OCI-LY1 (cell line): Measurements from ENCODE around the gene COX6A2.

Experiments used
- H2AFZ ChIP-seq: fragments of 200-600 bp; sonication (generic), shearing (Covaris generic); 2 replicates; pipeline ENCODE4 v1.6.0; 2014; ENCODE audit warnings: antibody characterized with exemption, mild to moderate bottlenecking, low read length
- H3F3A ChIP-seq: fragments of 200-600 bp; sonication (generic), shearing (Covaris generic); 2 replicates; pipeline ENCODE4 v1.6.0; 2014; ENCODE audit warnings: mild to moderate bottlenecking, antibody characterized with exemption, low read length, moderate library complexity; ENCODE audit not compliant: insufficient read depth
- H3K27ac ChIP-seq: fragments of 200-600 bp; sonication (generic); 2 replicates; pipeline ENCODE4 v1.5.1; 2014; ENCODE audit warnings: low read length, mixed run types, mild to moderate bottlenecking, low read depth; ENCODE audit not compliant: poor library complexity, severe bottlenecking
- H3K27me3 ChIP-seq: fragments of 200-600 bp; sonication (generic); 2 replicates; pipeline ENCODE4 v1.6.0; 2014; ENCODE audit warnings: antibody characterized with exemption, mild to moderate bottlenecking, low read length, moderate library complexity; ENCODE audit not compliant: insufficient read depth
- H3K36me3 ChIP-seq: fragments of 200-600 bp; sonication (generic); 2 replicates; pipeline ENCODE4 v1.6.1; 2014; ENCODE audit warnings: mild to moderate bottlenecking, antibody characterized with exemption, low read length, moderate library complexity, mixed read lengths; ENCODE audit not compliant: insufficient read depth
- H3K4me1 ChIP-seq: fragments of 200-600 bp; sonication (generic); 2 replicates; pipeline ENCODE4 v1.5.1; 2014; ENCODE audit warnings: mild to moderate bottlenecking, low read length, moderate library complexity; ENCODE audit not compliant: insufficient read depth, severe bottlenecking
- H3K4me2 ChIP-seq: fragments of 200-600 bp; sonication (generic), shearing (Covaris generic); 2 replicates; pipeline ENCODE4 v1.6.1; 2014; ENCODE audit warnings: low read length
- H3K4me3 ChIP-seq: fragments of 200-600 bp; sonication (generic); 2 replicates; pipeline ENCODE4 v1.5.1; 2014; ENCODE audit warnings: low read length, low read depth, mild to moderate bottlenecking, mixed read lengths; ENCODE audit not compliant: poor library complexity, severe bottlenecking
- H3K79me2 ChIP-seq: fragments of 200-600 bp; shearing (Covaris generic); 2 replicates; pipeline ENCODE4 v1.6.1; 2016; ENCODE audit warnings: mixed run types, low read length, mixed read lengths; ENCODE audit not compliant: insufficient read depth
- H3K9ac ChIP-seq: fragments of 200-600 bp; sonication (generic), shearing (Covaris generic); 2 replicates; pipeline ENCODE4 v1.6.1; 2014; ENCODE audit warnings: mild to moderate bottlenecking, low read length, mixed read lengths
- H3K9me2 ChIP-seq: fragments of 200-600 bp; sonication (generic), shearing (Covaris generic); 2 replicates; pipeline ENCODE4 v1.6.1; 2014; ENCODE audit warnings: low read depth, mild to moderate bottlenecking, low read length, mixed read lengths
- H3K9me3 ChIP-seq: fragments of 200-600 bp; shearing (Covaris generic); 2 replicates; pipeline ENCODE4 v1.6.1; 2014; ENCODE audit warnings: low read length, mixed read lengths
- H4K20me1 ChIP-seq: fragments of 200-600 bp; sonication (generic), shearing (Covaris generic); 2 replicates; pipeline ENCODE4 v1.6.0; 2016; ENCODE audit warnings: mild to moderate bottlenecking, low read length; ENCODE audit not compliant: insufficient read depth
- CTCF ChIP-seq: fragments of 200-600 bp; sonication (generic), shearing (Covaris generic); IDR thresholded peaks from 2 replicates; pipeline ENCODE4 v1.5.1; 2017; ENCODE audit warnings: mild to moderate bottlenecking, antibody characterized with exemption, low read length, moderate library complexity, mixed read lengths
- EZH2 ChIP-seq: fragments of 200-600 bp; sonication (generic), shearing (Covaris generic); IDR thresholded peaks from 2 replicates; pipeline ENCODE4 v1.8.0; 2017; ENCODE audit warnings: borderline replicate concordance, mixed run types, mild to moderate bottlenecking, antibody characterized with exemption, low read length, moderate library complexity, mixed read lengths

COX6A2 gene

DNA sequence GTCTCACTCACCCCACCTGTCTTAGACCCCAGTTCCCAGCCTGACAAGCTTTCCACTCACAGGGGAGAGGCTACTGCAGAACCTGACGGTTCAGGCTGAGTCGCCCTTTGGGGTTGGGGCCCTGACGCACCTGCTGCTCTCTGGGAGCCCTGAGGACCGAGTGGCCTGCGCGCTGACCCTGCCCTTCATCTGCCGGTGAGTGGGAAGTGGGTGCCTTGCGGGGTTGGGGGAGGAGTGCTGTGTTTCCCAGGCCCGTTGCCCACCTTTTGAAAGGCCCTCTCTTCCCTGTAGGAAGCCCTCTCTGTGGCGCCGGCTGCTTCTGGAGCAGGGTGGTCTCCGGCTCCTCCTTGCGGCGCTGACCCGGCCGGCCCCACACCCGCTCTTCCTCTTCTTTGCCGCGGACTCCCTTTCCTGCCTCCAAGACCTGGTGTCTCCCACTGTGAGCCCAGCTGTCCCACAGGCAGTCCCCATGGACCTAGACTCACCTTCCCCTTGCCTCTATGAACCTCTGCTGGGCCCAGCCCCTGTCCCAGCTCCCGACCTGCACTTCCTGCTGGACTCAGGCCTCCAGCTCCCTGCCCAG is 37.7 kb upstream of the COX6A2 start:
- Histone ChIP-seq H3K27me3 (no peaks in the 10 kb centered on the region), H3K36me3 (no peaks in the 10 kb centered on the region), H3K9me3 (no peaks in the 10 kb centered on the region), H3K4me3 (no peak overlapping the region), H3K79me2 (no peaks in the 10 kb centered on the region), H2AFZ (no peak overlapping the region), H3K4me1 (no peaks in the 10 kb centered on the region), H3K27ac (no peak overlapping the region), H3K4me2 (no peak overlapping the region), H4K20me1 (no peaks in the 10 kb centered on the region), H3K9me2 (no peaks in the 10 kb centered on the region), H3F3A (no peaks in the 10 kb centered on the region), H3K9ac (no peak overlapping the region)
- no peak for TF ChIP-seq CTCF
- TF ChIP-seq EZH2: no peak

DNA sequence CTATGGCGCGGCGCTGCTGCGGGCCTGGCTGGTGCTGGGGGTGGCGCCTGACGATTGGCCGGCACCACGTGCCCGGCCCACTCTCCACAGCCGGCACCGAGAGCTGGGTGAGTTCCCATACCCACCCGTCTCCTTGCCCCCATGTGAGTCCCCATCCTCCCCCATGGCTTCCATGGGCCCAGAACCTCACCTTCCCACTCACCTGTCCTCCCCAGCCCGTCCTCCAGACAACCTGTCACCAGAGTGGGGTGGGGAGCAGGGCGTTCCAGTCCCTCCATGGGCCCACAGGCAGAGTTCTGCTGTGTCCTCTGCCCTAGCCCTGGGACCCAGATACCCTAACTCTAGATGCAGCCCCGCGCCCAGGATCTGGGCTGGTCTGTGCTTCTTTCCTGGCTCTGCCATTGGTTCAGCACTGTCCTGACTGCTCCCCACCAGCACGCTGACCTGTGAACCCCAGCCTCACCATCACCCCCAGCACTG is 36.7 kb upstream of the COX6A2 start:
- Histone ChIP-seq H3K4me3 (no peak overlapping the region), H3F3A (no peaks in the 10 kb centered on the region), H3K27me3 (no peaks in the 10 kb centered on the region), H3K36me3 (no peaks in the 10 kb centered on the region), H3K9me2 (no peaks in the 10 kb centered on the region), H3K4me2 (no peak overlapping the region), H3K79me2 (no peaks in the 10 kb centered on the region), H2AFZ (no peak overlapping the region), H3K27ac (no peak overlapping the region), H4K20me1 (no peaks in the 10 kb centered on the region), H3K9me3 (no peaks in the 10 kb centered on the region), H3K9ac (no peak overlapping the region), H3K4me1 (peaks cover 7% of the 10 kb centered on the region)
- TF ChIP-seq CTCF: no peak
- TF ChIP-seq EZH2: no peak

GRCh38 chr16:31464348-31464769 is 36.2 kb upstream of the COX6A2 start:
- H3K4me3 ChIP-seq: no peak overlapping the region
- H3K9me3 ChIP-seq: no peaks in the 10 kb centered on the region
- H3K79me2 ChIP-seq: no peaks in the 10 kb centered on the region
- TF ChIP-seq EZH2: no peak
- no peak for TF ChIP-seq CTCF
- no peaks in the 10 kb centered on the region for H3K36me3 ChIP-seq
- H3K9ac ChIP-seq: no peak overlapping the region
- no peaks in the 10 kb centered on the region for H3F3A ChIP-seq
- no peaks in the 10 kb centered on the region for H4K20me1 ChIP-seq
- peaks cover 7% of the 10 kb centered on the region for H3K4me1 ChIP-seq
- no peak overlapping the region for H3K27ac ChIP-seq
- no peak overlapping the region for H2AFZ ChIP-seq
- H3K4me2 ChIP-seq: no peak overlapping the region
- no peaks in the 10 kb centered on the region for H3K9me2 ChIP-seq
- no peaks in the 10 kb centered on the region for H3K27me3 ChIP-seq
